GM21576 (cell line): ENCODE data around the gene GUSB.
A peak's percentile ranks its signal among the peaks of the same experiment; 100 is the strongest.
"Not testable (repeated sequence)": the region's sequence is repeated elsewhere in the genome, so short reads cannot be mapped to it uniquely, and the experiment has no call there.

Experiments
- ATAC-seq: cut with Tn5 transposase; IDR thresholded peaks from one replicate; pipeline ENCODE4 v1.9.1; 2021; ENCODE audit warnings: mild to moderate bottlenecking, moderate library complexity; ENCODE audit not compliant: unreplicated experiment

GUSB gene

GRCh38 chr7:65981965-65982792 lies at the start of gene GUSB:
GUSB (minus strand) TSS chr7:65982213; CDS start chr7:65982183, 30 bp downstream.
- peak; percentile 71 for ATAC-seq

- not testable (repeated sequence) for ATAC-seq
These were observed 46.3 kb upstream of the GUSB start for GRCh38 chr7:66028342-66028741.

GRCh38 chr7:66016131-66016461 lies 34.1 kb upstream of the GUSB start:
- ATAC-seq = no peak

- ATAC-seq = no peak
These were observed 33.6 kb upstream of the GUSB start for GRCh38 chr7:66015440-66016130.

GRCh38 chr7:66013938-66014337 lies 31.9 kb upstream of the GUSB start:
- no peak for ATAC-seq

GRCh38 chr7:66007232-66007631 lies 25.2 kb upstream of the GUSB start:
- ATAC-seq = no peak

- not testable (repeated sequence) for ATAC-seq
These were observed 23.2 kb upstream of the GUSB start for GRCh38 chr7:66005115-66005671.

GRCh38 chr7:66000823-66001417 lies 18.9 kb upstream of the GUSB start:
- ATAC-seq = not testable (repeated sequence)

- ATAC-seq = not testable (repeated sequence)
These were observed 13.0 kb upstream of the GUSB start for GRCh38 chr7:65994984-65995383.

- no peak for ATAC-seq
These were observed 10.5 kb upstream of the GUSB start for GRCh38 chr7:65992526-65992925.

GRCh38 chr7:65991829-65992228 lies 9.8 kb upstream of the GUSB start:
- not testable (repeated sequence) for ATAC-seq

GRCh38 chr7:65989694-65990080 lies 7.7 kb upstream of the GUSB start:
- ATAC-seq = no peak

GRCh38 chr7:65988503-65988902 lies 6.5 kb upstream of the GUSB start:
- ATAC-seq = not testable (repeated sequence)

GRCh38 chr7:65988084-65988483 lies 6.1 kb upstream of the GUSB start:
- no peak for ATAC-seq

GRCh38 chr7:65983965-65984658 lies 2.1 kb upstream of the GUSB start:
- no peak for ATAC-seq

GRCh38 chr7:65980478-65981250 lies 1.3 kb downstream of the GUSB start:
- ATAC-seq = peak; percentile 76

- ATAC-seq = no peak
These were observed 2.2 kb downstream of the GUSB start for GRCh38 chr7:65979583-65980477.

GRCh38 chr7:65978891-65979582 lies 3.0 kb downstream of the GUSB start:
- ATAC-seq = no peak
